IMR-90 (cell line): Measurements from ENCODE around the gene RIPK3. TPM values are rescaled to one million over a fixed set of nuclear protein-coding genes. Genes with fewer than 3 reads are reported as not detected.

Experiments
- ATAC-seq: fragments of 200-7000 bp; cut with Tn5 transposase; 2 replicates; pipeline ENCODE4 v1.9.1; 2020; ENCODE audit warnings: low read depth, mild to moderate bottlenecking, moderate library complexity
- BruUV-seq: library from RNA; stranded (reverse); fragments of 400-500 nt; replicated peaks from 2 replicates; lab custom pipeline; 2021; lab: Mats Ljungman, UMichigan
- CTCF ChIA-PET: fragments of 300-600 bp; formaldehyde crosslinking; extraction: SDS; loops from one replicate; lab custom pipeline; 2021; ENCODE audit warnings: antibody characterized with exemption; lab: Yijun Ruan, JAX
- POLR2A ChIA-PET: fragments of 300-600 bp; sonication (Branson Sonifier 250); formaldehyde crosslinking; loops from one replicate; lab custom pipeline; 2022; ENCODE audit warnings: antibody characterized with exemption; ENCODE audit not compliant: unreplicated experiment; lab: Charles Lee
- DNase-seq: peaks from one replicate; pipeline ENCODE4 v3.0.0; 2013
- H2AFZ ChIP-seq: replicated peaks from 2 replicates; pipeline ENCODE3; 2013; ENCODE audit warnings: low read length, mild to moderate bottlenecking; ENCODE audit not compliant: poor library complexity
- H2AK5ac ChIP-seq: 2 replicates; pipeline ENCODE4 v1.6.1; 2013; ENCODE audit warnings: low read depth, low read length, inconsistent platforms
- H2AK9ac ChIP-seq: replicated peaks from 2 replicates; pipeline ENCODE3; 2013; ENCODE audit warnings: mild to moderate bottlenecking, low read depth, low read length, moderate library complexity; ENCODE audit not compliant: poor library complexity
- H2BK120ac ChIP-seq: 2 replicates; pipeline ENCODE4 v1.6.1; 2013; ENCODE audit warnings: low read depth, low read length, inconsistent platforms
- H2BK15ac ChIP-seq: 3 replicates; pipeline ENCODE4 v1.6.1; 2013; ENCODE audit warnings: low read depth, low read length, inconsistent platforms
- H2BK20ac ChIP-seq: 2 replicates; pipeline ENCODE4 v1.6.1; 2013; ENCODE audit warnings: low read depth, mild to moderate bottlenecking, inconsistent platforms, low read length, moderate library complexity
- H2BK5ac ChIP-seq: 2 replicates; pipeline ENCODE4 v1.6.1; 2013; ENCODE audit warnings: mild to moderate bottlenecking, low read depth, low read length, inconsistent platforms; ENCODE audit not compliant: poor library complexity, severe bottlenecking
- H3K14ac ChIP-seq: replicated peaks from 2 replicates; pipeline ENCODE4 v1.6.1; 2013; ENCODE audit warnings: low read depth, low read length, inconsistent platforms
- H3K18ac ChIP-seq: 2 replicates; pipeline ENCODE4 v1.6.1; 2013; ENCODE audit warnings: low read depth, low read length, control low read depth
- H3K23ac ChIP-seq: 2 replicates; pipeline ENCODE4 v1.6.1; 2013; ENCODE audit warnings: low read depth, low read length, inconsistent platforms
- H3K27ac ChIP-seq: 2 replicates; pipeline ENCODE4 v1.5.1; 2013; ENCODE audit warnings: mild to moderate bottlenecking, control low read depth, low read length; ENCODE audit not compliant: insufficient read depth
- H3K27me3 ChIP-seq: 2 replicates; pipeline ENCODE4 v1.6.1; 2013; ENCODE audit warnings: low read length; ENCODE audit not compliant: control insufficient read depth, insufficient read depth
- H3K36me3 ChIP-seq: 2 replicates; pipeline ENCODE4 v1.6.1; 2013; ENCODE audit warnings: low read length, mixed read lengths; ENCODE audit not compliant: control insufficient read depth, insufficient read depth
- H3K4ac ChIP-seq: 2 replicates; pipeline ENCODE4 v1.6.1; 2013; ENCODE audit warnings: low read depth, low read length, inconsistent platforms
- H3K4me1 ChIP-seq: 2 replicates; pipeline ENCODE4 v1.6.1; 2013; ENCODE audit warnings: low read length, mixed read lengths; ENCODE audit not compliant: control insufficient read depth, insufficient read depth
- H3K4me2 ChIP-seq: 2 replicates; pipeline ENCODE4 v1.6.1; 2013; ENCODE audit warnings: low read depth, mild to moderate bottlenecking, control low read depth, low read length, moderate library complexity
- H3K4me3 ChIP-seq: 2 replicates; pipeline ENCODE4 v1.5.1; 2013; ENCODE audit warnings: low read depth, mild to moderate bottlenecking, control low read depth, low read length, moderate library complexity; ENCODE audit not compliant: insufficient read depth
- H3K56ac ChIP-seq: 2 replicates; pipeline ENCODE4 v1.6.1; 2013; ENCODE audit warnings: low read length, inconsistent platforms; ENCODE audit not compliant: insufficient read depth; ENCODE audit errors: extremely low read depth
- H3K79me1 ChIP-seq, 2 experiments: 2 replicates each; pipeline ENCODE4 v1.6.1; 2013; ENCODE audit warnings: low read length in 2 of 2, inconsistent platforms in 1 of 2, low read depth in 1 of 2
- H3K9ac ChIP-seq: 2 replicates; pipeline ENCODE4 v1.6.1; 2013; ENCODE audit warnings: low read depth, low read length, control low read depth
- H3K9me1 ChIP-seq: 2 replicates; pipeline ENCODE4 v1.6.1; 2013; ENCODE audit warnings: low read length, inconsistent platforms; ENCODE audit not compliant: insufficient read depth
- H3K9me3 ChIP-seq: 2 replicates; pipeline ENCODE4 v1.6.1; 2013; ENCODE audit warnings: low read length; ENCODE audit not compliant: control insufficient read depth, insufficient read depth
- H4K20me1 ChIP-seq: 2 replicates; pipeline ENCODE4 v1.6.1; 2013; ENCODE audit warnings: low read length, inconsistent platforms; ENCODE audit not compliant: insufficient read depth
- H4K5ac ChIP-seq: 2 replicates; pipeline ENCODE4 v1.6.1; 2013; ENCODE audit warnings: mild to moderate bottlenecking, low read depth, low read length, control low read depth
- H4K8ac ChIP-seq, 2 experiments: 2 replicates each; pipeline ENCODE4 v1.6.1; 2013; ENCODE audit warnings: low read depth in 2 of 2, low read length in 2 of 2, control low read depth in 1 of 2, inconsistent platforms in 1 of 2
- H4K91ac ChIP-seq: 2 replicates; pipeline ENCODE4 v1.6.1; 2013; ENCODE audit warnings: low read depth, low read length, inconsistent platforms; ENCODE audit not compliant: insufficient read depth
- MAZ ChIP-seq: IDR thresholded peaks from 2 replicates; pipeline ENCODE4 v1.6.1; 2012; ENCODE audit warnings: low read depth, mild to moderate bottlenecking, low read length, improper control_type of control experiment, moderate library complexity, borderline replicate concordance
- RCOR1 ChIP-seq: IDR thresholded peaks from 2 replicates; pipeline ENCODE4 v1.6.1; 2012; ENCODE audit warnings: mild to moderate bottlenecking, low read length, improper control_type of control experiment; ENCODE audit not compliant: insufficient replicate concordance
- WGBS, 2 experiments: methylation state at CpG; one replicate each; pipeline versions ENCODE4 v1.1.5 to v1.1.7; 2013; ENCODE audit warnings: missing lambda C conversion rate in 2 of 2; ENCODE audit not compliant: insufficient read length in 1 of 2; ENCODE audit errors: extremely low coverage in 2 of 2; 5-methylcytosine and 5-hydroxymethylcytosine counted together
- dilution Hi-C: fragments of 300-500 bp; cut with HindIII; formaldehyde crosslinking; loops from one replicate; pipeline ENCODE4 v1.14.3; 2018; ENCODE audit warnings: low sequenced_read_pairs; ENCODE audit not compliant: unreplicated experiment
- in situ Hi-C: fragments of 300-500 bp; cut with MboI; formaldehyde crosslinking; loops from 3 replicates; pipeline ENCODE4 v1.14.3; 2019; ENCODE audit warnings: low sequenced_read_pairs, inconsistent platforms, mixed read lengths
- intact Hi-C: fragments of 100-400 bp; cut with micrococcal nuclease; formaldehyde crosslinking; loops from 2 replicates; pipeline ENCODE4 v1.10.0; 2022
- polyA plus RNA-seq, 3 experiments: library from polyadenylated mRNA; depleted of rRNA; stranded (reverse); fragments of >200 nt; gene quantifications; 2 replicates each; pipeline ENCODE4 v1.2.3, GENCODE V29; 2012; ENCODE audit warnings: low replicate concordance in 1 of 3
- total RNA-seq: library from RNA; depleted of rRNA; stranded (reverse); fragments of >200 nt; gene quantifications from 2 replicates; pipeline ENCODE4 v1.2.3, GENCODE V29; 2012

RIPK3 gene
- total and polyA plus RNA-seq, 2 of the 4 experiments (the other 2 are of a cell fraction), result 0.09 TPM; not detected in 1

- POLR2A ChIA-PET, result no interaction called here
- Histone ChIP-seq H4K5ac (peak within 1 kb of the TSS; percentile 93), H3K9me3 (no peaks in the 10 kb centered on the region), H3K4me2 (peak within 1 kb of the TSS; percentile 80), H3K18ac (peak within 1 kb of the TSS; percentile 84), H3K9me1 (peaks cover 9% of the 10 kb centered on the region), H3K27me3 (no peaks in the 10 kb centered on the region), H3K4me3 (peak within 1 kb of the TSS; percentile 86), H3K4ac (peak within 1 kb of the TSS; percentile 97), H3K36me3 (peaks cover 19% of the 10 kb centered on the region; the same call in 1 of the 2 replicates), H3K79me1 (peaks cover 3 to 28% of the 10 kb centered on the region in 2 experiments; a peak in 3 of 4 replicates), H3K9ac (peak within 1 kb of the TSS; percentile 94), H3K56ac (peak within 1 kb of the TSS; percentile 88), H3K14ac (peak within 1 kb of the TSS; percentile 95), H3K23ac (peak within 1 kb of the TSS; percentile 98), H2AK9ac (peak within 1 kb of the TSS; percentile 97), H2BK5ac (peak within 1 kb of the TSS; percentile 95), H2BK120ac (peak within 1 kb of the TSS; percentile 93), H4K8ac (peak within 1 kb of the TSS; percentile 96 to 98), H3K4me1 (peaks cover 12% of the 10 kb centered on the region), H4K20me1 (peaks cover 4% of the 10 kb centered on the region), H2BK20ac (peak within 1 kb of the TSS; percentile 88), H2BK15ac (peak within 1 kb of the TSS; percentile 94; the same call in 2 of the 3 replicates), H2AFZ (peak within 1 kb of the TSS; percentile 89), H4K91ac (peak within 1 kb of the TSS; percentile 98), H2AK5ac (peak within 1 kb of the TSS; percentile 97), H3K27ac (peak within 1 kb of the TSS; percentile 98)
- WGBS, 2 experiments, result 0% methylated on average over 2 of the region's 21 CpGs; no CpG with 5 or more reads in 1 of the 2 experiments
- peak; percentile 45 for ATAC-seq
- BruUV-seq, result no TSS peak
- intact Hi-C loops (loop anchor here (2.0 kb wide), 1 partner anchor 31 kb away; the partner anchor contains the start of gene NYNRIN), in situ Hi-C loops (loop anchor here (10.0 kb wide), 1 partner anchor 67 kb away; no protein-coding TSS in a partner anchor), dilution Hi-C loops (no loop called here)
- DNase-seq, result peak; percentile 96
- TF ChIP-seq MAZ, result peak; percentile 67; the same call in 1 of the 2 replicates
- no peak for TF ChIP-seq RCOR1
- CTCF ChIA-PET, result no interaction called here
Measured at GRCh38 chr14:24367514-24368211, 27.9 kb upstream of the RIPK3 start, which contains the start of gene NFATC4. TSS of gene NFATC4 (plus strand) at chr14:24368184. CDS start at chr14:24368341, 157 bp downstream.
